Trophoblast cell (in vitro differentiated cells and primary cell): Measurements from ENCODE around the gene TRIM24.
A peak's percentile ranks its signal among the peaks of the same experiment; 100 is the strongest.

Source experiments
- DNase-seq, 2 donors: peaks; one replicate each; pipeline ENCODE4 v3.0.0-alpha.2; 2016
- H2AFZ ChIP-seq: 2 replicates; pipeline ENCODE4 v1.6.1; 2013; ENCODE audit warnings: low read length, moderate library complexity, mild to moderate bottlenecking; ENCODE audit not compliant: insufficient read depth, poor library complexity
- H2AK5ac ChIP-seq: 2 replicates; pipeline ENCODE4 v1.6.1; 2013; ENCODE audit warnings: mild to moderate bottlenecking, low read length
- H2BK120ac ChIP-seq: 2 replicates; pipeline ENCODE4 v1.6.1; 2013; ENCODE audit warnings: low read length, mild to moderate bottlenecking, moderate library complexity; ENCODE audit not compliant: insufficient read depth, poor library complexity
- H2BK12ac ChIP-seq: 2 replicates; pipeline ENCODE4 v1.6.1; 2013; ENCODE audit warnings: mild to moderate bottlenecking, low read length, moderate library complexity
- H2BK5ac ChIP-seq: 2 replicates; pipeline ENCODE4 v1.6.1; 2013; ENCODE audit warnings: low read length, low read depth, moderate library complexity, mild to moderate bottlenecking; ENCODE audit not compliant: poor library complexity
- H3K14ac ChIP-seq: 2 replicates; pipeline ENCODE4 v1.6.1; 2013; ENCODE audit warnings: mild to moderate bottlenecking, low read length
- H3K18ac ChIP-seq: 2 replicates; pipeline ENCODE4 v1.6.1; 2013; ENCODE audit warnings: mild to moderate bottlenecking, low read length
- H3K23ac ChIP-seq: 2 replicates; pipeline ENCODE4 v1.6.1; 2013; ENCODE audit warnings: low read length
- H3K27ac ChIP-seq: 2 replicates; pipeline ENCODE4 v1.5.1; 2013; ENCODE audit warnings: low read depth, mild to moderate bottlenecking, inconsistent platforms, low read length, moderate library complexity
- H3K27me3 ChIP-seq: 2 replicates; pipeline ENCODE4 v1.6.1; 2013; ENCODE audit warnings: inconsistent platforms, mild to moderate bottlenecking, low read length, moderate library complexity; ENCODE audit not compliant: insufficient read depth
- H3K36me3 ChIP-seq, 2 experiments: 1 replicate in 1 of 2; 2 replicates in 1 of 2; pipeline ENCODE4 v1.6.1; 2013; ENCODE audit warnings: low read length in 2 of 2, mild to moderate bottlenecking in 2 of 2, moderate library complexity in 1 of 2; ENCODE audit not compliant: insufficient read depth in 2 of 2, control insufficient read depth in 1 of 2
- H3K4ac ChIP-seq: 2 replicates; pipeline ENCODE4 v1.6.1; 2013; ENCODE audit warnings: low read depth, mild to moderate bottlenecking, low read length, moderate library complexity
- H3K4me1 ChIP-seq, 2 experiments: 1 replicate in 1 of 2; 2 replicates in 1 of 2; pipeline ENCODE4 v1.6.1; 2013; ENCODE audit warnings: low read length in 2 of 2, mild to moderate bottlenecking in 2 of 2, moderate library complexity in 1 of 2; ENCODE audit not compliant: insufficient read depth in 2 of 2, control insufficient read depth in 1 of 2
- H3K4me2 ChIP-seq: 2 replicates; pipeline ENCODE4 v1.6.1; 2013; ENCODE audit warnings: inconsistent platforms, mild to moderate bottlenecking, low read length, moderate library complexity
- H3K4me3 ChIP-seq: 2 replicates; pipeline ENCODE4 v1.5.1; 2013; ENCODE audit warnings: mild to moderate bottlenecking, low read depth, low read length, inconsistent platforms
- H3K79me1 ChIP-seq: one replicate; pipeline ENCODE4 v1.6.1; 2013; ENCODE audit warnings: low read length
- H3K79me2 ChIP-seq: 2 replicates; pipeline ENCODE4 v1.6.1; 2013; ENCODE audit warnings: low read length, mild to moderate bottlenecking; ENCODE audit not compliant: control insufficient read depth, insufficient read depth, poor library complexity
- H3K9ac ChIP-seq: 2 replicates; pipeline ENCODE4 v1.6.1; 2013; ENCODE audit warnings: mild to moderate bottlenecking, low read length
- H3K9me3 ChIP-seq: 2 replicates; pipeline ENCODE4 v1.6.1; 2013; ENCODE audit warnings: low read depth, mild to moderate bottlenecking, control low read depth, inconsistent platforms, low read length; ENCODE audit not compliant: insufficient read depth
- H4K12ac ChIP-seq: 2 replicates; pipeline ENCODE4 v1.6.1; 2013; ENCODE audit warnings: low read depth, mild to moderate bottlenecking, low read length, moderate library complexity
- H4K8ac ChIP-seq: 2 replicates; pipeline ENCODE4 v1.6.1; 2013; ENCODE audit warnings: low read depth, mild to moderate bottlenecking, low read length, moderate library complexity
- H4K91ac ChIP-seq: one replicate; pipeline ENCODE4 v1.6.1; 2013; ENCODE audit warnings: low read depth, mild to moderate bottlenecking, low read length, moderate library complexity
- WGBS: extraction: QIAGEN DNeasy Blood & Tissue Kit; methylation state at CpG from one replicate; pipeline ENCODE4 v1.1.7; 2013; ENCODE audit warnings: missing lambda C conversion rate; ENCODE audit not compliant: insufficient read length, insufficient coverage; ENCODE audit errors: extremely low coverage; 5-methylcytosine and 5-hydroxymethylcytosine counted together

TRIM24 gene

DNA sequence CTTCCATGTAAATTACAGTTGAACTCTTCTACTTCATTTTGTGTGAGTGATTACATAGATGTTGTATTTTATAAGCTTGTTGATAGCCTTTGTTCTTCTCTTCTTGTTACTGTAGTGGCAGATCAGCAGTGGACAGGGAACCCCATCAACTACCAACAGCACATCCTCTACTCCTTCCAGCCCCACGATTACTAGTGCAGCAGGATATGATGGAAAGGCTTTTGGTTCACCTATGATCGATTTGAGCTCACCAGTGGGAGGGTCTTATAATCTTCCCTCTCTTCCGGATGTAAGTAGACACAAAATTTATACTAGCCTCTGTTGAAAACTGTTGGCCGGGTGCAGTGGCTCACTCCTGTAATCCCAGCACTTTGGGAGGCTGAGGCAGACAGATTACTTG is 110.7 kb downstream of the TRIM24 start:
- no peak overlapping the region for H3K9ac ChIP-seq
- H3K14ac ChIP-seq, result no peak overlapping the region
- H2AFZ ChIP-seq, result no peak overlapping the region
- H2BK120ac ChIP-seq, result no peak overlapping the region
- no peak overlapping the region for H3K4ac ChIP-seq
- H4K91ac ChIP-seq, result no peak overlapping the region
- no peak overlapping the region for H4K8ac ChIP-seq
- H2BK5ac ChIP-seq, result no peak overlapping the region
- H3K27me3 ChIP-seq, result no peaks in the 10 kb centered on the region
- peaks cover 27 to 32% of the 10 kb centered on the region in 2 experiments for H3K36me3 ChIP-seq
- no peak overlapping the region for H3K4me3 ChIP-seq
- H3K4me1 ChIP-seq, result no peaks in the 10 kb centered on the region
- WGBS, result no CpG with 5 or more reads among the region's 4 CpGs
- no peak overlapping the region for H4K12ac ChIP-seq
- no peaks in the 10 kb centered on the region for H3K79me1 ChIP-seq
- H3K9me3 ChIP-seq, result no peaks in the 10 kb centered on the region
- H3K23ac ChIP-seq, result no peak overlapping the region
- no peak overlapping the region for H3K4me2 ChIP-seq
- H3K18ac ChIP-seq, result no peak overlapping the region
- no peak overlapping the region for H2AK5ac ChIP-seq
- H3K27ac ChIP-seq, result no peak overlapping the region
- no peak for DNase-seq
- H3K79me2 ChIP-seq, result no peaks in the 10 kb centered on the region
- H2BK12ac ChIP-seq, result no peak overlapping the region

DNA sequence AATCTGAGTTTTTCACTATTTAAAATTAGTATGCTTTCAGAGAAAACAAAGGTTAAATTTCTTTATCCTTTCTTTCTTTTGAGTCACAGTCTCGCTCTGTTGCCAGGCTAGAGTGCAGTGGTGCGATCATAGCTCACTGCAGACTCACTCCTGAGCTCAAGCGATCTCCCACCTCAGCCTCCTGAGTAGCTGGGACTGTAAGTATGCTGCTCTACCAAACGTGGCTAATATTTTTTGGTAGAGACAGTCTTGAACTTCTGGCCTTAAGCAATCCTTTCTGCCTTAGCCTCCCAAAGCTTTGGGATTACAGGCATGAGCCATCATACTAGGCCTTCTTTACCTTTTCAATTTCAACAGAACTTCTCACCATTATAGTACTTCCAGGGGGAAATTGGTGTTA is 113.7 kb downstream of the TRIM24 start:
- Histone ChIP-seq H3K79me1 (no peaks in the 10 kb centered on the region), H2AFZ (no peak overlapping the region), H3K27me3 (no peaks in the 10 kb centered on the region), H2BK12ac (no peak overlapping the region), H3K9ac (no peak overlapping the region), H3K4me2 (no peak overlapping the region), H3K79me2 (no peaks in the 10 kb centered on the region), H3K4ac (no peak overlapping the region), H3K14ac (no peak overlapping the region), H3K18ac (no peak overlapping the region), H2AK5ac (no peak overlapping the region), H4K8ac (no peak overlapping the region), H3K4me3 (no peak overlapping the region), H4K91ac (no peak overlapping the region), H2BK120ac (no peak overlapping the region), H3K4me1 (no peaks in the 10 kb centered on the region), H2BK5ac (no peak overlapping the region), H3K23ac (no peak overlapping the region), H4K12ac (no peak overlapping the region), H3K9me3 (no peaks in the 10 kb centered on the region), H3K36me3 (peaks cover 18 to 33% of the 10 kb centered on the region in 2 experiments), H3K27ac (no peak overlapping the region)
- no peak for DNase-seq
- no CpG with 5 or more reads among the region's 4 CpGs for whole genome bisulfite sequencing

DNA sequence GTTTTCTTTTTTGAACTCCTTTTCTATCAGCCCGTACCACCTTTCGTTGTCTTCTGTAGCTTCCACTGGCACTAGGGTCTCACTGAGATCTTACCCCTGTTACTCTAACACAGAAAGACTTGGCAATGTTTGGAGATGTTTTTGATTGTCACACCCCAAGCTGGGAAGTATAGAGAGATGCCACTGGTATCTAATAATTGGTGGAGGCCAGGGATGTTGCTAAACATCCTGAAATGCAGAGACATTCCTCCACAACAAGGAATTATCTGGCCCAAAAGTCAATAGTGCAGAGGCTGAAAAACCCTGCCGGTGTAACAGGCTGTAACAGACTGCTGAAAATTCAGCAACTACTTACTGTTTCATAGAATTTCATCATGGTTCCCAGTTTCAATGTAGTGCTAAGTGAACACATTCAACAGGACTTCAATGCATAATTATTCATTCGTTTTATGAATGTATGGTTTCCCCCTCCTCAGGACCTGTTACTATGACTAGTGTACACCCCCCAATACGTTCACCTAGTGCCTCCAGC is 115.9 kb downstream of the TRIM24 start:
- no peak overlapping the region for H2AFZ ChIP-seq
- H4K91ac ChIP-seq, result no peak overlapping the region
- no peak overlapping the region for H4K12ac ChIP-seq
- no peak overlapping the region for H2BK5ac ChIP-seq
- peak in 1 of 2 donors; percentile 3 for DNase-seq
- no peaks in the 10 kb centered on the region for H3K79me2 ChIP-seq
- H3K36me3 ChIP-seq, result peaks cover 14 to 29% of the 10 kb centered on the region in 2 experiments
- no peak overlapping the region for H3K14ac ChIP-seq
- H4K8ac ChIP-seq, result no peak overlapping the region
- no peak overlapping the region for H3K9ac ChIP-seq
- no peaks in the 10 kb centered on the region for H3K27me3 ChIP-seq
- H3K4me1 ChIP-seq, result no peaks in the 10 kb centered on the region
- H3K27ac ChIP-seq, result no peak overlapping the region
- H2BK12ac ChIP-seq, result no peak overlapping the region
- no peak overlapping the region for H2AK5ac ChIP-seq
- H3K79me1 ChIP-seq, result no peaks in the 10 kb centered on the region
- no peak overlapping the region for H3K4me2 ChIP-seq
- H3K23ac ChIP-seq, result no peak overlapping the region
- no peak overlapping the region for H2BK120ac ChIP-seq
- H3K9me3 ChIP-seq, result no peaks in the 10 kb centered on the region
- no peak overlapping the region for H3K4ac ChIP-seq
- no CpG with 5 or more reads among the region's 5 CpGs for WGBS
- no peak overlapping the region for H3K4me3 ChIP-seq
- no peak overlapping the region for H3K18ac ChIP-seq

GRCh38 chr7:138579136-138579535 is 119.1 kb downstream of the TRIM24 start:
- no peaks in the 10 kb centered on the region for H3K27me3 ChIP-seq
- no peak overlapping the region for H2BK5ac ChIP-seq
- H2AK5ac ChIP-seq, result no peak overlapping the region
- H3K79me2 ChIP-seq, result no peaks in the 10 kb centered on the region
- H3K4ac ChIP-seq, result no peak overlapping the region
- H4K8ac ChIP-seq, result no peak overlapping the region
- peaks cover 12 to 31% of the 10 kb centered on the region in 2 experiments for H3K36me3 ChIP-seq
- no peak overlapping the region for H3K4me2 ChIP-seq
- no peak overlapping the region for H2BK120ac ChIP-seq
- no peaks in the 10 kb centered on the region for H3K4me1 ChIP-seq
- no peak overlapping the region for H3K27ac ChIP-seq
- DNase-seq, result no peak
- H2BK12ac ChIP-seq, result no peak overlapping the region
- no peak overlapping the region for H4K91ac ChIP-seq
- H3K79me1 ChIP-seq, result no peaks in the 10 kb centered on the region
- H3K14ac ChIP-seq, result no peak overlapping the region
- no peak overlapping the region for H4K12ac ChIP-seq
- no CpG with 5 or more reads among the region's 1 CpG for WGBS
- H3K23ac ChIP-seq, result no peak overlapping the region
- no peak overlapping the region for H3K4me3 ChIP-seq
- H3K18ac ChIP-seq, result no peak overlapping the region
- no peak overlapping the region for H2AFZ ChIP-seq
- H3K9ac ChIP-seq, result no peak overlapping the region
- H3K9me3 ChIP-seq, result no peaks in the 10 kb centered on the region
